Stimulated activated CD4-positive, alpha-beta T cell treated with anti-CD3 and anti-CD28 coated beads, Interleukin-4, amount 100 ng/mL, for 1 hour (primary cell): ENCODE results near the gene ADRB1.

Experiments used
- DNase-seq: peaks from one replicate; pipeline ENCODE4 v3.0.0-alpha.2; 2020

ADRB1 gene

GRCh38 chr10:114026189-114027040 lies 17.3 kb upstream of the ADRB1 start:
- no peak for DNase-seq

GRCh38 chr10:114027041-114027394 lies 16.6 kb upstream of the ADRB1 start:
- DNase-seq = no peak

GRCh38 chr10:114027951-114028350 lies 15.7 kb upstream of the ADRB1 start:
- no peak for DNase-seq

GRCh38 chr10:114028425-114028824 lies 15.2 kb upstream of the ADRB1 start:
- no peak for DNase-seq

GRCh38 chr10:114029655-114030054 lies 14.0 kb upstream of the ADRB1 start:
- DNase-seq = no peak

GRCh38 chr10:114030140-114030539 lies 13.5 kb upstream of the ADRB1 start:
- no peak for DNase-seq

GRCh38 chr10:114031073-114031972 lies 12.3 kb upstream of the ADRB1 start:
- no peak for DNase-seq

- DNase-seq = no peak
Measured at GRCh38 chr10:114033566-114033965, 10.1 kb upstream of the ADRB1 start.

GRCh38 chr10:114034923-114035645 lies 8.6 kb upstream of the ADRB1 start:
- DNase-seq = no peak

GRCh38 chr10:114035791-114036190 lies 7.9 kb upstream of the ADRB1 start:
- DNase-seq = no peak

- no peak for DNase-seq
Measured at GRCh38 chr10:114038819-114039218, 4.8 kb upstream of the ADRB1 start.

GRCh38 chr10:114041166-114041565 lies 2.5 kb upstream of the ADRB1 start:
- no peak for DNase-seq

- DNase-seq = peak; percentile 13
Measured at GRCh38 chr10:114042895-114043531, 653 bp upstream of the ADRB1 start.

GRCh38 chr10:114044247-114045135 lies 825 bp downstream of the ADRB1 start:
- DNase-seq = no peak

GRCh38 chr10:114045136-114046086 lies 1.7 kb downstream of the ADRB1 start:
- peak; percentile 6 for DNase-seq

GRCh38 chr10:114046087-114046458 lies 2.4 kb downstream of the ADRB1 start:
- no peak for DNase-seq

GRCh38 chr10:114048472-114048871 lies 4.8 kb downstream of the ADRB1 start:
- no peak for DNase-seq

GRCh38 chr10:114051714-114052113 lies 8.0 kb downstream of the ADRB1 start:
- DNase-seq = no peak

GRCh38 chr10:114052255-114052654 lies 8.6 kb downstream of the ADRB1 start:
- no peak for DNase-seq

GRCh38 chr10:114053946-114054345 lies 10.3 kb downstream of the ADRB1 start:
- no peak for DNase-seq

- no peak for DNase-seq
Measured at GRCh38 chr10:114057855-114058254, 14.2 kb downstream of the ADRB1 start.
